NCI-H748 (cell line): ENCODE results near the gene DAP.
"Not testable (repeated sequence)": the region's sequence is repeated elsewhere in the genome, so short reads cannot be mapped to it uniquely, and the experiment has no call there.

Experiments
- DNase-seq: peaks from one replicate; lab custom pipeline; 2025; ENCODE audit not compliant: unreplicated experiment; lab: John Stamatoyannopoulos, UW

The DAP gene

DNA sequence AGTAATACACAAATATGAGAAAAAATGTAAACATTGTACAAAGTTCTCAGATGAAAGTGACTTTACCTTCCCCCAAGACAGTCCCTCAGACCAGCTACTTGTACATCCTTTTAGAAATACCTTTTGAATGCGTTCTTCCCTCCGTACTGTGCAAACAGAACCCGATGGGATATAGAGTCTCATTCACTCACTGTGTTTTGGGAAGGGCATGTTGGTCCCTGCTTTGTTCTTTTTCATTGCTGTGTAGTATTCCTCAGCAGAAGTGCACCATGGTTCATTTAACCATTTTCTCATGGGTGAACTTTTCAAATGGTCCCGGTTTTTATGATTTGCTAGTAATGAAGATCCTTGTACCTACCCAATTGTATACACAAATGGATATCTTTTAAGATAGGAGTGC is 102.8 kb downstream of the DAP start:
- DNase-seq: no peak

DNA sequence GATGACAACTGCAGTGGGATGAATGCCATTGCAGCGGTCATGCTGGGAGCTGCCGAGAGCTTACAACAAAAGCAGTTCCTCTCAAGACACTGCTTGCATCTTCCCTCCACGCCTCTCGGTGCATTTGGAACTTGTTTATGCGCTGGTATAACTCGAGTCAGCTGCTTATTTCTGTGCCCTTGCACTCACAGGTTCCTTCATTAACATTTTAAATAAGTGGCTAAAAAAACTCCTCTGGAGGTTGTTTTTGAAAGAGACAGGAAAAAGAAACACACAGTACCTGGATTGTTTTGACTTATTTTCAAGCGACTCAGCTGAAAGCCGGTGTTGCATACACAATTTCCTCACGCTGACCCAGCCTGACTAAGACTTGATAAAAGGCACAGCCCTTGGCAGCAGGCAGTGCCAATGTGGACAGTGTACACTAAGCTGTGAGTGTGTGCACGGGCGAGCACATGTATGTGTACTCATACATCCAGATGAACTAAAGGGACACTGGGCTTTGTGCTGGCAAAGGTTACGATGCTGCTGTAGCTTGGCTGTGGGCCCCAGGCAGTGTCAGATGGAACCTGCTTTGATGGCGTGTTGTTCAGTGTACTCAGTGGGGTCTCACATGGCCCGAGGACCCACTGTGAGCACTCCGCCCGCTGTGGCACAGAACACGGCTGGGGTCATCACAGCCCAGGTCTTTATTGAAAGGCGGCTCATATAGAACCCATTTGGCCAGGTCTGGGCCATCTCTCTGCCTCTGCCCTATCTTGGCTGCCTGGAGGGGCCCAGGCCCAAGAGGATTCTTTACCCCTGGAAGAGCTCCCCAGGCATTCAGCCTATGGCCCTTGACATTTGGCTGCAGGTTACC is 104.8 kb downstream of the DAP start:
- DNase-seq: no peak

DNA sequence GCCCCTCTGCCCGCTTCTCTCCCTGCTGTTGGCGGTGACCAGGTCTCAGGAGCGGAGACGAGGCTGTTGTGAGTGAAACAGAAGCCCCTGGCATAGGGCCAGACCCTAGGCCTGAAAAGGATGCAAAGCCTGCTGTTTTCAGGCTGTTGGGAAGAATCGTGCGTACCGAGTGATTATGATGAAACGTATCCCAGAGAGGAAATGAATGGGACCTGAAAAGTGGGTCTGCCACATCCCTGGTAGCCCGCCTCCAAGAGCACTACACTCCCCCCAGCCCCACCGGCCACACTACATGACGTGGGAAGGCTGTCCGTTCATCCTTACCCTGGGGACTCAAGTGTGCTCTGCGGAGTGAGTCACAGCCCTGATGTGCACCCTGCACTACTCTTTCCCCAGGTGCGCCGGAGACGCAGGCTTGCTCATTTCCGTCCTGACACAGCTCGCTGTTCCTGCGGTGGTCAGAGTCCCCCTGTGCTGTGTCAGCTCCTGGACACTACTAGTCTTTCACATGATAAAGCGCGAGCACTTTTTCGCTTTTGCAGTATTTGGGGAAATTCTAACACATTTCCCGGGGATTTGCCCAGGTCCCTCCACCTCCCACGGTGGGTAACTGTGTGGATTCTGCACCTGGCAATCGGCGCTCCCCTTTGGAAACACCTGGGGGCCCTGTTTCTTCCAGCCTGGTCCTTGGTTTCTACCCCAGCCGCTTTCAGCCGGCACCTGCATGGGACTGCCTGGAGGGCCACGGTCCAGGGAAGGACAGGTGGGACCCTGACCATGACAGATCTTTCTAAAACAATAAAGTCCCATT is 105.7 kb downstream of the DAP start:
- DNase-seq: peak; percentile 73

DNA sequence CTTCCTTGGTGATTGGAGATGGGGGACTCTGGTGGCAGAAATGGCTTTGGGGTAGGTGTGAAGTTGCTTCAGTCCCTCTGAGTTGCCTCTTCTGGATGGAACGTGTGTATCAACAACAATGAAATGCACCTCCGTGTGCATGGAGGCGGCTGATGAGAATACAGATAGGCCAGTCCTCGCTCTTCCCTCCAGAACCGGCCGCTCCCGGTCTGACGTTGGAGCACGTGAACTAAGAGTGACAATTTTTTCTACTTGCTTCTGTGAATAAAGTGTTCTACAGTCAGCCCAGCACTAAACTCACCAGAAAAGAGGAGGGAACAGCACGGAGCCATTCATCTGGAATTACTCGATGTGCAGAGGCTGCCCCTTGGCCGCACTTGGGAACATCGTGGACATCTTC is 106.5 kb downstream of the DAP start:
- no peak for DNase-seq

DNA sequence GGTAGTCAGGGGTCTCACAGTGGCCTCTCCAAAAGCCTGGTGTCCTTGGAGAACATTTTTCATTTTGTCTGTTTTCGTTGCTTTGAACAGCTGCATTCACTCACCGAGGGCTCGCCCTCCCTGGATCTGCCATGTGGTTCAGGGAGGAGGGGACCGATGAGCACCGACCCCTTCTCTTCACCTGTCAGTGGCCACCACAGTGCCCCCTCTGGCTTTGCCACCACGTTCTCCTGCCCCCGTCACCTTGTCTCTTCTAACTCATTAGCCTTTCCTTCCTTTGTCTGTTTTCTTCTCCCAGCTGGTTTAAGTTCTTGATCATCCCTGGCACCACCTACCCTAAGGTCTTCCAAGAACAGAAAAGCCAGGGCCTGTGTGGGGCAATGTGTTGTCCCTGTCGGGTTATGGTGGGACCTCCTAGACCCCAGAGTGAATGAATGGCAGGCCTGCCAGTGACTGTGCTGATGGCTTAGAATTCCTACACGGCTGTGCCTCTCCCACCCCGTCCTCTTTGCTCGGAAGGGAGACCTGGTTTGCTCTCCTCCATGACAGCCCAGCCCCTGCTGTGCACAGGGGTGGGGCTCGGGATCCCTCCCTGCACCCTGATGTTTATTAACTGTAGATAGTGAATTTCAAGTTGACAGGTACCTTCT is 107.2 kb downstream of the DAP start:
- DNase-seq: no peak

DNA sequence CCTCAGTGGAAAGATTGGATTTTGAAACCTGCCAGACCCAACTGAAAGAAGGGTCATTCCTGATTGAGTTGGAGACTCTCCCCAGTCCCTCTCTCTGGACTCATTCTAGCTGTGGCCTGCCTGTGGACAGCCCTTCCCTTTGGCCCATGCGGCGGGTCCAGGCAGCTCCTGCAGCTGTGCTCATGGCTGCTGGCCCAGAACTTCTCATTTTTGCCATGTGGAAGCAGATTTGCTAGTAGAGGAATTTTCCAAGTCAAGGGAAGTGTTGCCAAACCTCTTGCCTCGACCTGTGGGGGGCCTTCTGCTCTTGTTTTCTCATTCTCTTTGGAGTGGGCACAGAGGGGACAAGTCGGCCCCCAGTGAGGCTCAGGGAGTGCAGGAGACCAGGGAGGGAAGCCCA is 108.0 kb downstream of the DAP start:
- no peak for DNase-seq

DNA sequence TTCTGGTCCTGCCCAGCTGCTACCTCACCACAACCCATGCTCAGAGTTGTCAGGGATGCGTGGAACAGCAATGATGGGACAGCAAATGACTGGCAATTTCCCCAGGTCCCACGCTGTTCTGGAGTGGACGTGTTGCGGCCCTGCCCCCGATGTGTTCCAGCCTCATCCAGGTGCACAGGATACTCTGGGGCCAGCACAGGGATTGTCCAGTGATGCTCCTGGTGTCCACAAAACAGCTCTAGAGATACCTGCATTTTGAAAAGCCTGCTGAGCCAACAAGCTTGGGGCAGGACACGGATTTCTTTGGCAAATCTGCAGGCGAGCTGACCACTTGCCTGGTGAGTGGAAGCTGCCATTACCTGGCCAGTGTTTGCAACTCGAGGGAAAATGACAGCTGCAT is 108.4 kb downstream of the DAP start:
- DNase-seq: no peak

DNA sequence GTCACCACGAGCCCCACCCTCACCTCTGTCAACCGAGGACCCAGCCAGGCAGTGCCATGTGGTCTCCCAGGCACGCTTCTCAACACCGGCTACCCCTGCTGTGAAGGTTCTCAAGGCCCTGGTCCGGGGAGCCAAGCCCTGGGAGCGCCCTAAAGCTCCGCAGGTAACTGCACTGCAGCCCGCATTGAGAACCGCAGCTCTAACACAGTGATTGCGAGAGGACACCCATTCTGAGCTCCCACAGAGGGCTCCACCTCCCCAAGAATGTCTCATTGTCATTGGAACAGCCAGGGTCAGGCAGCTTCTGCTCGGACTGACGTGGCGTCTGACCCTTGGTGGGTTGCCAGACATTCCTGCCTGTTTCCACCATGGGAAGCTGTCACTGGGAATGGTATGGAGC is 108.9 kb downstream of the DAP start:
- no peak for DNase-seq

DNA sequence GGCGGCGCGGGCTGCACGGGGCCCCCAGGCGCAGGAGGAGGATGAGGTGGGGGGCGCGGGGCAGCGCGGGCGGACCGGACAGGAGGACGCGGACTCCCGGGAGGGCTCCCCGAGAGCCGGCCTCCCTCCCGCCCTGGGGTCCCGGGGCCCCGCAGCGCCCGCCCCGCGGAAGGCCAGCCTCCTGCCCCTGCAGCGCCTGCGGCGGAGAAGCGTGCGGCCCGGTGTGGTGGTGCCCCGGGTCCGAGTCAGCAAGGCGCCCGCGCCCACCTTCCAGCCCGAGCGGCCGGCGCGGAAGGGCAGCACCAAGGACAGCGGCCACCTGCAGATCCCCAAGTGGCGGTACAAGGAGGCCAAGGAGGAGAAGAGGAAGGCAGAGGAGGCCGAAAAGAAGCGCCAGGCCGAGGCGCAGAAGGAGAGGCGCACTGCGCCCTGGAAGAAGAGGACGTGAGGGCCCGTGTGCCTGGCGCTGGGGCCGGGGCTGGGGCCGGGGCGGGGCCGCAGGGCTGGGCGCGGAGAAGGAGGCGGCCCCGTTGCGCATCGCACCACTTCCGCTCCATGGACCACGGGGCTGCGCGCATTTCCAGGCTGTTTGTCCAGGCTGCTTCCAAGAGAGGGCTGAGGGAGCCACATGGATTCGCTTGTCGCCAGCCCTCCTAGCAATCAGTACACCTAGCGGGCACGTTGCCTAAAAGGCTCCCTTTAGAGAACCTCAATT is 111.2 kb downstream of the DAP start:
- DNase-seq: no peak

DNA sequence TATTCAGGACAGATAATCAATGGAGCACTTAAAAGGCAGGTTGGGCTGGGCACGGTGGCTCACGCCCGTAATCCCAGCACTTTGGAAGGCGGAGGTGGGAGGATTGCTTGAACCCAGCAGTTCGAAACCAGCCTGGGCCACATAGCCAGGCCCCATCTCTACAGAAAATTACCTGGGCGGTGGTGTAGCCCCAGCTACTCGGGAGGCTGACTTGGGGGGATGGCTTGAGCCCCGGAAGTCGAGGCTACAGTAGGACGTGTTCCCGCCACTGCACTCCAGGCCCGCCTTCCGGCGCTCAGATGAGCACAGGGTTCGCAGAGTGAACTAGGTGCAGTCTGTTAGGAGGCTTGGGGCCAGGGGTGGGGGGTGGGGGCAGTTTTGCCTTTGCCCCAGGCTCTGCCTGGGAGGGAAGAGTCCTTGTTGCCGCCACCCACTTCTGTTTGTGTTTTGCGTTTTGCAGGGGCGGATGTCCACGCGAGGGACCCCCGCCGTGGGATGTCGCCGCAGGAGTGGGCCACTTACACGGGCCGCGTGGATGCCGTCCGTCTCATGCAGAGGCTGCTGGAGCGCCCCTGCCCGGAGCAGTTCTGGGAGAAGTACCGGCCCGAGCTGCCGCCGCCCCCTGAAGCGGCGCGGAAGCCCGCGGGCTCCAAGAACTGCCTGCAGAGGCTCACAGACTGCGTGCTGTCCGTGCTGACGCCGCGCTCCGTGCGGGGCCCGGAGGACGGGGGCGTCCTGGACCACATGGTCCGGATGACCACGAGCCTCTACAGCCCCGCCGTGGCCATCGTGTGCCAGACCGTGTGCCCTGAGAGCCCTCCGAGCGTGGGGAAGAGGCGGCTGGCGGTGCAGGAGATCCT is 112.0 kb downstream of the DAP start:
- no peak for DNase-seq

DNA sequence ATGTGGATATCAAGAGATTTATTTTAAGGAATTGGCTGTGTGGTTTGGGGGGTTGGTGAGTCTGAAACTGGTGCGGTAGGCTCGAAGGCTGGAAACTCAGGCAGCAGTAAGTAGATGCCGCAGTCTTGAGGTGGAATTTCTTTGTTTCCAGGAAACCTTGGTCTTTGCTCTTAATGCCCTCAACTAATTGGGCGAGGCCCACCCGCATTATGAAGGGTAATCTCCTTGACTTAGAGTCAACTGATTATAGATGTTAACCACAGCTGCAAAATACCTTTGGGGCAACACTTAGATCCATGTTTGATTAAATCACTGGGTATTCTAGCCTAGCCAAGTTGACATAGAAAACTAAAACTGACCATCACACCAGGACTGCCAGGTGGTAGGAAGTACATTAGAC is 113.4 kb downstream of the DAP start:
- no peak for DNase-seq

DNA sequence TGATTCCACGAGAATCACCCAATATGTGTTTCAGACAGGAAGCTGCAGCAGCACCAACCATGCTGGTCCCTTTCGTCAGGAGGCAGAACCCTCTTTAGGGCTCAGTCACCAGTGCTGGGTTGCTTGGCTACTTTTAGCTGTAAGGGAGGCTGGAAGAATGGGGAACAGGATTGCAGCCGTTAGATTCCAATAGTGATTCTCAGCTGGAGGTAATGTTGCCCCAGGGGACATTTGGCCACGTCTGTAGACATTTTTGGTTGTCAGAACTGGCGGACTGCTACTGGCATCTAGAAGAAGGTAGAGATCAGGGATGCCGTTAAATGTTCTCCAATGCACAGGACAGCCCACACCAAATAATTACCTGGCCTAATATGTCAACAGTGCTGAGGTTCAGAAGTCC is 115.4 kb downstream of the DAP start:
- DNase-seq: no peak

DNA sequence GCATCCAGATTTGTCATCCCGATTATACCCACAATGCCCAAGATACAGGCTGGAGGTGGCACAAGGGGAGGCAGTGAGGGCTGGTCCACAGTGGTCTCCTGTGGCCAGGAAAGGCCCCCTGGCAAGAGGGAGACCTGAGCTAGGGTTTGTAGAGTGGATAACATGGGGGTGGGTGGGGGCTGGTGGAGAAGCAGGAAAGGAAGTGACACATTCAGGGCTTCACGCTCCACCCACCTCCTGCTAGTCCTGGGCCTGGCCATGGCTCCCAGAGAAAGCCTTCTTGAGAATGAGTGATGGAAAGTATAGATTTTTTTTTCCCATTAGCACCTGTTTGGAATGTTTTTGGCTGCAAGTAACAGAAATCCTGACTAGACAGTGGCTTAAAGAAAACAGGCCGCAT is 115.9 kb downstream of the DAP start:
- no peak for DNase-seq

DNA sequence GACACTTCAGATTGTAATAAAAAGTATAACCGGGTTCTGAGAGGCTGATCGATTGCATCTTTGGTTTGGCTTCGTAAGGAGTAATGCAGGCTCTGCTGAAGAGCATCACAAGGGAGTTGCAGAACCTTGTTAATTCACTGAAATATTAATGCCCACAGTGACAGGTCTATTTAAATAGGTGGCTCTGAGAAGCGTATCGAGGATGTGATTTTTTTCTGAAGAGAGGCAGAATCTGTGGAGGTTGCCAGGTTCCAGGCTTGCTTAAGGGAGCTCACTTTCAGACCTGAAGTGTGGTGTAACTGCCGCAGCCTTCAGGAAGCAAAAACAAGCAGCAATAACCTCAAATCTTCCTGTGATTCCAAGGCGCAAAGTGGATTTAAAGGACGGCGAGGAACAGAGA is 116.8 kb downstream of the DAP start:
- no peak for DNase-seq

DNA sequence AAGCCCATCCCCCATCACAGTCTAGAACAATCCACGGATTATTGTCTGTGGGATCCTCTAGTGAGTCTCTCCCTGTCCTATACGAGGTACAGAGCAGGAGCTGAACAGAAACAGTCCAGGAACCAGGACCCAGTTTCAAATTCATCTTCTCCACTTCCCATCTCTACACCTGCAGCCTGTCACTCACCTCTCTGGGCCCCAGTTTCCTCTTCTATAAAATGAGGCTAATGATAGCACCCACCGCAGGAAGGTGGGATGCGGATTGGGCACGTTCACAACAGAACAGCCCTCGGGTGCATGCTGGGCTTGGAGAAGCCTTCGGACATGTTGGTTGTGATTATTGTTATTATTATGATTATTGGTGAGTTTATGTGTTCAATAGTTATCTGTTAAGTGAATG is 118.7 kb downstream of the DAP start:
- DNase-seq: no peak

DNA sequence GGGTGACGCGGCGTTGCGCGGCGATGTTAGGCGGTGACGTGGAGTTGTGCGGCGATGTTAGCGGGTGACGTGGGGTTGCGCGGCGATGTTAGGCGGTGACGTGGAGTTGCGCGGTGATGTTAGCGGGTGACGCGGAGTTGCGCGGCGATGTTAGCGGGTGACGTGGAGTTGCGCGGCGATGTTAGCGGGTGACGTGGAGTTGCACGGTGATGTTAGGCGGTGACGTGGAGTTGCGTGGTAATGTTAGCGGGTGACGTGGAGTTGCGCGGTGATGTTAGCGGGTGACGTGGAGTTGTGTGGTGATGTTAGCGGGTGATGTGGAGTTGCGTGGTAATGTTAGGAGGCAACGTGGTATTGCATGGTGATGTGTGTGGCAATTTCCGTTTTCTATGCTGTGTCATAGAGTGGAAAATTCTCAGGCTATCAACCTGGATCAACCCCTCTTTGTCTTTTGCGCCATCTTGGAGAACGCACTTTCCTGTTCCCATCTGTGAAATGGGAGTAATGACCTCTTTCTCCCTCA is 121.1 kb downstream of the DAP start:
- DNase-seq: no peak

DNA sequence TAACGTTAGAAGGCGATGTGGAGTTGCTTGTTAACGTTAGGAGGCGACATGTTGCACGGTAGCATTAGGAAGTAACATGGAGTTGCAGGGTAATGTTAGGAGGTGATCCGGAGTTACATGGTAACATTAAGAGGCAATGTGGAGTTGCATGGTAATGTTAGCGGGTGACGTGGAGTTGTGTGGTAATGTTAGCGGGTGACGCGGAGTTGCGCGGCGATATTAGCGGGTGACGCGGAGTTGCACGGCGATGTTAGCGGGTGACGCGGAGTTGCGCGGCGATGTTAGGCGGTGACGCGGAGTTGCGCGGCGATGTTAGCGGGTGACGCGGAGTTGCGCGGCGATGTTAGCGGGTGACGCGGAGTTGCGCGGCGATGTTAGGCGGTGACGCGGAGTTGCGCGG is 122.3 kb downstream of the DAP start:
- DNase-seq: not testable (repeated sequence)

DNA sequence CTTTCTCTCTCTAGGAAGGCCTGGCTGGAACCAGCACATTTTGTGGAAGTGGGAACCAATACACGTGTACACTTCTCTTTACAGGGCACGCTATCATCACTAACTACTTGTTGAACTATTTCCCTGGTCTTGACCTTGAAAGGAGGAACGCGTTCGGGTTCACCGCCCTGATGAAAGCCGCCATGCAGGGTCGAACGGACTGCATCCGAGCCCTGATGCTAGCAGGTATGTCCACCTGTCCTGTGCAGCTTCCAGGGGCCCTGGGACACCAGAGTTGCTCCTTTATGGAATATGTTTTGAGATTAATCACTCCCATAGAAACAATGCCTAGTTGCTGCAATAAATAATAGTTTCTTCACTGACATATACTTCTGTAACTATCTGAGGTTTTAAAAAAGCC is 123.1 kb downstream of the DAP start:
- no peak for DNase-seq

DNA sequence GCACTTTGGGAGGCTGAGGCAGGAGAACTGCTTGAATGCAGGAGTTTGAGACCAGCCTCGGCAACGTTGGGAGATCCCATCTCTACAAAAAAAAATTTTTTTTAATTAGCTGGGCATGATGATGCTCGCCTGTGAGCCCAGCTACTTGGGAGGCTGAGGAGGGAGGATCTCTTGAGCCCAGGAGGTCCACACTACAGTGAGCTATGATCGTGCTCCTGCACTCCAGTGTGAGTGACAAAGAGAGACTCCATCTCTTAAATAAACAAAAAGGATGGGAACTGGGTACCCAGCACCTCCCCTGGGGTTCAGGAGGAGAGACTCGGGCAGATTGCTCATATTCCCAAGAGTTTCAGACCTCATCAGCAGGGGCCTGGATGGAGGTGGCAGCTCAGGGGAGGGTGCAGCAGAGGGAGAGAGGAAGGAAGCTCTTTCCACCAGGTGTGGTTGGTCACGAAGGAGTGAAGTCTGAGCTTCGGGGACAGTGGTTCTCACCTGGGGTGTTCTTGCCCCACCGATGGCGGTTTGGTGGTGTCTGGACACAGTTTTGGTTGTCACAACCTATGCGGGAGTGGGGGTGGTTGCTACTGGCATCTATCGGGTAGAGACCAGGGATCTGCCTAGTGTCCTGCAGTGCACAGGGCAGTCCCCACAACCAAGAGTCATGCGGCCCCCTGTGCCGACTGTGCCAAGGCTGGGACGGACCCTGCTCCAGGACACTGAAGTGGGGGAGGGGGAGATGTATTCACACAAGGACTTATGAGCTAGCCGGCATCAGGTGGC is 124.5 kb downstream of the DAP start:
- DNase-seq: no peak
